Heart right ventricle (tissue), 16 donors: ENCODE results near the gene CERS1. TPM values are rescaled to one million over a fixed set of nuclear protein-coding genes. Genes with fewer than 3 reads are reported as not detected.

ENCODE experiments used
- ATAC-seq, 8 donors: fragments of 200-7000 bp; cut with Tn5 transposase; one replicate each; pipeline ENCODE4 v1.9.1; 2020; ENCODE audit warnings: mild to moderate bottlenecking in 8 of 8, moderate library complexity in 8 of 8, moderate number of reproducible peaks in 1 of 8
- DNase-seq, 2 donors: peaks; one replicate each; pipeline ENCODE4 v3.0.0-alpha.2; 2020
- H3K27ac ChIP-seq, 10 donors: fragments of 200-600 bp; sonication (generic) in 2 of 10; one replicate each; pipeline versions ENCODE4 v1.5.0 to v1.8.0; 2020 to 2022; ENCODE audit warnings: mild to moderate bottlenecking in 3 of 10
- H3K27me3 ChIP-seq, 7 donors: fragments of 200-600 bp; one replicate each; pipeline ENCODE4 v1.8.0; 2021 to 2022; ENCODE audit warnings: mild to moderate bottlenecking in 2 of 7
- H3K36me3 ChIP-seq, 9 donors: fragments of 200-600 bp; sonication (generic) in 1 of 9; one replicate each; pipeline versions ENCODE4 v1.5.0 to v1.8.0; 2020 to 2022; ENCODE audit warnings: mild to moderate bottlenecking in 2 of 9
- H3K4me1 ChIP-seq, 9 donors: fragments of 200-600 bp; sonication (generic) in 1 of 9; one replicate each; pipeline versions ENCODE4 v1.5.0 to v1.8.0; 2020 to 2022; ENCODE audit warnings: mild to moderate bottlenecking in 4 of 9
- H3K4me3 ChIP-seq, 10 donors: fragments of 200-600 bp; sonication (generic) in 2 of 10; one replicate each; pipeline versions ENCODE4 v1.5.0 to v1.8.0; 2020 to 2022; ENCODE audit warnings: mild to moderate bottlenecking in 7 of 10, moderate library complexity in 2 of 10
- H3K9me3 ChIP-seq, 11 donors: fragments of 200-600 bp in 10 of 11; sonication (generic) in 2 of 11; one replicate each; pipeline versions ENCODE4 v1.5.0 to v1.8.0; 2013 to 2022; ENCODE audit warnings: mild to moderate bottlenecking in 2 of 11, control low read depth in 1 of 11, moderate library complexity in 1 of 11
- CTCF ChIP-seq, 9 donors: fragments of 200-600 bp; sonication (generic) in 2 of 9; IDR thresholded peaks; one replicate each; pipeline versions ENCODE4 v1.5.0 to v1.8.0; 2021 to 2022; ENCODE audit warnings: antibody characterized with exemption in 9 of 9, mild to moderate bottlenecking in 5 of 9, moderate library complexity in 1 of 9
- WGBS, 2 donors: extraction: QIAGEN DNeasy Blood & Tissue Kit; methylation state at CpG; one replicate each; pipeline ENCODE4 v1.1.7; 2013; ENCODE audit warnings: inconsistent platforms in 1 of 2; 5-methylcytosine and 5-hydroxymethylcytosine counted together
- intact Hi-C, 10 donors: fragments of 100-400 bp; cut with DNase I; formaldehyde crosslinking; loops; one replicate each; pipeline versions ENCODE4 v1.11.1 to v1.14.2; 2022
- polyA plus RNA-seq, 2 donors: library from polyadenylated mRNA; stranded (reverse); fragments of 200-250 nt; gene quantifications; one replicate each; pipeline ENCODE4 v1.2.3, GENCODE V29; 2013
- total RNA-seq, 10 donors: library from RNA; stranded (reverse); fragmentation: NEBNext Ultra II Directional in 3 of 10; extraction: Animal tissue kit (Norgen Biotek cat#: 25700) in 3 of 10; gene quantifications; one replicate each; pipeline versions ENCODE4 v1.2.1 to v1.2.4, GENCODE V29; 2021 to 2023
- donor health status: Arrhythmogenic right ventricular cardiomyopathy.
- donor health status: ischemic (EF 13 %, LVEDD 7.1; RV severe dilation, severe dysfunction).
- donor health status: healthy with polysubstance abuse.
- donor health status: DM: no; HTN: yes; CAD: no.
- donor health status: DM: no; HTN: no; CAD: no.
- donor health status: ischemic (EF 25% LVEDD 6.9; RV normal size, moderate dysfunction).
- donor health status: ischemic (EF 25% LVEDD 5.7; RV mildly dilated, moderate dysfunction).
- donor health status: healthy.
- donor health status: DM: yes; HTN: yes; CAD: no.
- donor health status: Ischemic cardiomyopathy.
- donor health status: ischemic (EF 35%, LVEDD 5.7; RV mildly dilated, moderate dysfunction).
- donor health status: nonischemic (EF 11% LVEDD 7.7; RV severe dilation, severe dysfunction).
- donor health status: DM: yes; HTN: yes; CAD: no.
- donor health status: PGD.
- donor health status: ischemic (EF 29% LVEDD 5.4; RV normal size, mild dysfunction).
- donor health status: nonischemic (EF 23%, LVEDD 6.1; RV moderate dilation, normal function).

Gene CERS1
- total and polyA plus RNA-seq, 12 donors = 0.37 to 3.3 (median 1.0) TPM

GRCh38 chr19:18844806-18845329 is 51.1 kb downstream of the CERS1 start:
- Histone ChIP-seq H3K27ac (no peak overlapping the region), H3K27me3 (no peaks in the 10 kb centered on the region), H3K9me3 (no peaks in the 10 kb centered on the region), H3K4me1 (peaks cover 32 to 99% (median 83%) of the 10 kb centered on the region in 9 donors), H3K4me3 (no peak overlapping the region), H3K36me3 (peaks cover 0 to 10% (median 0%) of the 10 kb centered on the region in 9 donors)
- TF ChIP-seq CTCF (IDR thresholded peaks at IDR 0.05) = no peak
- ATAC-seq (no peak), DNase-seq (no peak)
- WGBS, 2 donors = 93 to 95% methylated on average over 8 of the region's 8 CpGs
- intact Hi-C loops = loop anchor here in 9 of 10 donors (5.0 to 10.0 kb wide), 8 partner anchors 163 to 393 kb away; partner anchors contain the start of genes CRLF1 (in 1 of the 9) and CRTC1 (in 1 of the 9)

DNA sequence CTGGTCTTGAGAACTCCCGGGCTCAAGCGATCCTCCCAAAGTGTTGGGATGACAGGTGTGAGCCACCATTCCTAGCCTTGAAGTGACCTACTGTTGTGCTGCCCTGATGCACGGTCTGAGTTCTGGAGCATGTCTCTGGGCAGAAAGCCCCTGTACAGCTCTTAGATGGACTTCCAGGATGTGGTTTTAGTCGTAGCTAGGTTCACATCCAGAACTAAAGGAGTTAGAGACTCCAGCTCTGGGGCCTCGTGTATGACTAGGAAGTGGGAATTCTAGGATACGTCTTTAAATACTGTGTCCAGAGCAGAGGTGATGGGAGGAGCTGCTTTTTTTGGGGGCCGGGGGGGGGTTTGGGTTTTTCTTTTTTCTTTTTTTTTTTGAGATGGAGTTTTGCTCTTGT is 52.0 kb downstream of the CERS1 start:
- peaks cover 29 to 99% (median 83%) of the 10 kb centered on the region in 9 donors for H3K4me1 ChIP-seq
- H3K9me3 ChIP-seq = no peaks in the 10 kb centered on the region
- WGBS, 2 donors = 84 to 85% methylated on average over 7 of the region's 7 CpGs
- no peak overlapping the region for H3K27ac ChIP-seq
- H3K4me3 ChIP-seq = no peak overlapping the region
- no peak for DNase-seq
- ATAC-seq = no peak
- H3K27me3 ChIP-seq = no peaks in the 10 kb centered on the region
- no peak for TF ChIP-seq CTCF (IDR thresholded peaks at IDR 0.05)
- intact Hi-C loops = loop anchor here in 7 of 10 donors (10.0 kb wide), 4 partner anchors 239 to 389 kb away; partner anchors contain the start of gene CRLF1 (in 1 of the 7)
- peaks cover 0 to 10% (median 0%) of the 10 kb centered on the region in 9 donors for H3K36me3 ChIP-seq

DNA sequence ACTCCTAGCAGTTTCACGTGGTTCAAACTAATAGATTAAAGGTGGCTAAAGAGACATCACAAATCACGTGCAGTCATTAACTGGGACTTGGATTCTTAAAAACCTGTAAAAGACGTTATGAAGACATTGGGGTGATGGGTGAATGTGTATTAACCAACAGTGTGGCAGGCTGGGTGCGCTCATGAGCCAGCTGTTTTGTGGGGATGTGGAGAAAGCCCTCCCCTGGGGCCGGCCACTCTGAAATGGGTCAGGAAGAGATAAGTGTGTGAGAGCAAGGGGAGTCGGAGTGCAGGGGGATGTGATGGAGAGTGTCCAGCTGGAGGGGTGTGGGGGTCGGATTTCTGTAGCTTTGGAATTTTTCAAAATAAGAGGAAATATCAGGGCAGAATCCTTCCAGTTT is 53.8 kb downstream of the CERS1 start:
- Histone ChIP-seq H3K4me1 (peaks cover 19 to 99% (median 81%) of the 10 kb centered on the region in 9 donors), H3K27ac (no peak overlapping the region), H3K36me3 (peaks cover 0 to 21% (median 0%) of the 10 kb centered on the region in 9 donors), H3K27me3 (no peaks in the 10 kb centered on the region), H3K9me3 (no peaks in the 10 kb centered on the region), H3K4me3 (no peak overlapping the region)
- intact Hi-C loops = loop anchor here in 7 of 10 donors (10.0 kb wide), 4 partner anchors 237 to 387 kb away; partner anchors contain the start of gene CRLF1 (in 1 of the 7)
- ATAC-seq (no peak), DNase-seq (no peak)
- 34 to 49% methylated on average over 7 of the region's 7 CpGs for WGBS, 2 donors
- no peak for TF ChIP-seq CTCF (IDR thresholded peaks at IDR 0.05)

- H3K36me3 ChIP-seq = peaks cover 0 to 23% (median 0%) of the 10 kb centered on the region in 9 donors
- H3K4me1 ChIP-seq = peaks cover 19 to 99% (median 81%) of the 10 kb centered on the region in 9 donors
- H3K4me3 ChIP-seq = no peak overlapping the region
- DNase-seq = no peak
- H3K27me3 ChIP-seq = no peaks in the 10 kb centered on the region
- no peak overlapping the region for H3K27ac ChIP-seq
- no peaks in the 10 kb centered on the region for H3K9me3 ChIP-seq
- intact Hi-C loops = loop anchor here in 7 of 10 donors (10.0 kb wide), 4 partner anchors 237 to 387 kb away; partner anchors contain the start of gene CRLF1 (in 1 of the 7)
- WGBS, 2 donors = 64 to 68% methylated on average over 15 of the region's 15 CpGs
- TF ChIP-seq CTCF (IDR thresholded peaks at IDR 0.05) = no peak
- no peak for ATAC-seq
Observed at GRCh38 chr19:18841400-18841799, 54.6 kb downstream of the CERS1 start.
